DOHH2 (cell line): Measurements from ENCODE around the gene ZC3H6.

Experiments
- H3F3A ChIP-seq: fragments of 200-600 bp; sonication (generic), shearing (Covaris generic); 2 replicates; pipeline ENCODE4 v1.6.0; 2016; ENCODE audit warnings: antibody characterized with exemption, mild to moderate bottlenecking; ENCODE audit not compliant: control insufficient read depth, insufficient read depth
- H3K27ac ChIP-seq: fragments of 200-600 bp; sonication (generic); 2 replicates; pipeline ENCODE4 v1.5.1; 2014; ENCODE audit warnings: low read depth, mild to moderate bottlenecking, low read length, moderate library complexity
- H3K27me3 ChIP-seq: fragments of 200-600 bp; sonication (generic); 2 replicates; pipeline ENCODE4 v1.6.1; 2014; ENCODE audit warnings: mild to moderate bottlenecking, low read length, mixed read lengths; ENCODE audit not compliant: control insufficient read depth
- H3K36me3 ChIP-seq: fragments of 200-600 bp; sonication (generic); 2 replicates; pipeline ENCODE4 v1.6.1; 2014; ENCODE audit warnings: mild to moderate bottlenecking, low read length, moderate library complexity, mixed read lengths; ENCODE audit not compliant: control insufficient read depth
- H3K4me1 ChIP-seq: fragments of 200-600 bp; sonication (generic); 2 replicates; pipeline ENCODE4 v1.6.1; 2014; ENCODE audit warnings: mild to moderate bottlenecking, low read length, mixed read lengths; ENCODE audit not compliant: control insufficient read depth
- H3K4me2 ChIP-seq: fragments of 200-600 bp; sonication (generic); 2 replicates; pipeline ENCODE4 v1.6.0; 2014; ENCODE audit warnings: mild to moderate bottlenecking, low read length, moderate library complexity
- H3K4me3 ChIP-seq: fragments of 200-600 bp; sonication (generic); 2 replicates; pipeline ENCODE4 v1.5.1; 2014; ENCODE audit warnings: mild to moderate bottlenecking, low read length, mixed read lengths
- H3K79me2 ChIP-seq: fragments of 200-600 bp; sonication (generic); 2 replicates; pipeline ENCODE4 v1.6.1; 2014; ENCODE audit warnings: mild to moderate bottlenecking, low read length, mixed read lengths; ENCODE audit not compliant: control insufficient read depth
- H3K9me2 ChIP-seq: fragments of 200-600 bp; sonication (generic); replicated peaks from 2 replicates; pipeline ENCODE4 v1.6.1; 2014; ENCODE audit warnings: mild to moderate bottlenecking, low read length, mixed read lengths; ENCODE audit not compliant: control insufficient read depth
- H3K9me3 ChIP-seq: fragments of 200-600 bp; sonication (generic); 2 replicates; pipeline ENCODE4 v1.6.1; 2014; ENCODE audit warnings: antibody characterized with exemption, low read length, mixed read lengths; ENCODE audit not compliant: control insufficient read depth, insufficient read depth
- H4K20me1 ChIP-seq: fragments of 200-600 bp; sonication (generic); 2 replicates; pipeline ENCODE4 v1.6.0; 2014; ENCODE audit warnings: low read depth, mild to moderate bottlenecking, antibody characterized with exemption, low read length, moderate library complexity; ENCODE audit not compliant: control insufficient read depth, insufficient read depth
- CTCF ChIP-seq: fragments of 200-600 bp; sonication (generic); IDR thresholded peaks from one replicate; pipeline ENCODE4 v1.5.1; 2014; ENCODE audit warnings: antibody characterized with exemption, mild to moderate bottlenecking, low read depth, low read length; ENCODE audit not compliant: poor library complexity, severe bottlenecking
- EZH2phosphoT487 ChIP-seq: fragments of 200-600 bp; sonication (generic); IDR thresholded peaks from 2 replicates; pipeline ENCODE4 v1.6.1; 2017; ENCODE audit warnings: borderline replicate concordance, mild to moderate bottlenecking, antibody characterized with exemption, low read length, moderate library complexity, mixed read lengths

ZC3H6 gene

GRCh38 chr2:112310906-112311305 lies 35.5 kb downstream of the ZC3H6 start:
- Histone ChIP-seq H3K4me2 (no peak overlapping the region), H3K27me3 (no peaks in the 10 kb centered on the region), H3F3A (no peaks in the 10 kb centered on the region), H3K36me3 (no peaks in the 10 kb centered on the region), H3K9me3 (no peaks in the 10 kb centered on the region), H3K4me1 (no peaks in the 10 kb centered on the region), H3K4me3 (no peak overlapping the region), H3K79me2 (no peaks in the 10 kb centered on the region), H3K9me2 (no peaks in the 10 kb centered on the region), H4K20me1 (no peaks in the 10 kb centered on the region), H3K27ac (no peak overlapping the region)
- TF ChIP-seq EZH2phosphoT487 = no peak

GRCh38 chr2:112311932-112312331 lies 36.5 kb downstream of the ZC3H6 start:
- H3K36me3 ChIP-seq = no peaks in the 10 kb centered on the region
- H3K4me2 ChIP-seq = no peak overlapping the region
- H3K9me3 ChIP-seq = no peaks in the 10 kb centered on the region
- H3K4me1 ChIP-seq = no peaks in the 10 kb centered on the region
- no peaks in the 10 kb centered on the region for H3K27me3 ChIP-seq
- TF ChIP-seq CTCF = no peak
- TF ChIP-seq EZH2phosphoT487 = no peak
- H3F3A ChIP-seq = no peaks in the 10 kb centered on the region
- no peaks in the 10 kb centered on the region for H3K9me2 ChIP-seq
- no peak overlapping the region for H3K27ac ChIP-seq
- no peaks in the 10 kb centered on the region for H4K20me1 ChIP-seq
- no peak overlapping the region for H3K4me3 ChIP-seq
- H3K79me2 ChIP-seq = no peaks in the 10 kb centered on the region

- Histone ChIP-seq H3K9me2 (no peaks in the 10 kb centered on the region), H3K36me3 (no peaks in the 10 kb centered on the region), H3K4me2 (no peak overlapping the region), H3F3A (no peaks in the 10 kb centered on the region), H3K9me3 (no peaks in the 10 kb centered on the region), H3K79me2 (no peaks in the 10 kb centered on the region), H3K27me3 (no peaks in the 10 kb centered on the region), H3K4me3 (no peak overlapping the region), H3K27ac (no peak overlapping the region), H3K4me1 (no peaks in the 10 kb centered on the region), H4K20me1 (no peaks in the 10 kb centered on the region)
- no peak for TF ChIP-seq CTCF
- no peak for TF ChIP-seq EZH2phosphoT487
Observed at GRCh38 chr2:112312821-112313220, 37.4 kb downstream of the ZC3H6 start.

- TF ChIP-seq EZH2phosphoT487 = no peak
- Histone ChIP-seq H3K79me2 (no peaks in the 10 kb centered on the region), H3K4me2 (no peak overlapping the region), H3K4me3 (no peak overlapping the region), H3K9me3 (no peaks in the 10 kb centered on the region), H3K27ac (no peak overlapping the region), H3K9me2 (no peaks in the 10 kb centered on the region), H4K20me1 (no peaks in the 10 kb centered on the region), H3K36me3 (no peaks in the 10 kb centered on the region), H3K4me1 (no peaks in the 10 kb centered on the region), H3F3A (no peaks in the 10 kb centered on the region), H3K27me3 (no peaks in the 10 kb centered on the region)
Observed at GRCh38 chr2:112314856-112315255, 39.5 kb downstream of the ZC3H6 start.
